HepG2 (cell line): Measurements from ENCODE around the gene NADK2. TPM values are rescaled to one million over a fixed set of nuclear protein-coding genes. Genes with fewer than 3 reads are reported as not detected.

ENCODE experiments used
- ARID2 ChIP-seq: sonication (generic); formaldehyde crosslinking; IDR thresholded peaks from 2 replicates; pipeline ENCODE4 v1.8.1; 2022; ENCODE audit warnings: mild to moderate bottlenecking, missing genetic modification reagents, borderline replicate concordance
- BORCS8-MEF2B ChIP-seq: sonication (generic); formaldehyde crosslinking; IDR thresholded peaks from 2 replicates; pipeline ENCODE4 v1.8.0; 2022; ENCODE audit warnings: mild to moderate bottlenecking, missing genetic modification reagents
- CSRNP2 ChIP-seq: sonication (generic); formaldehyde crosslinking; conservative IDR thresholded peaks from 2 replicates; pipeline ENCODE4 v1.8.0; 2022; ENCODE audit warnings: low read depth, missing genetic modification reagents
- KDM1A ChIP-seq: IDR thresholded peaks from 2 replicates; pipeline ENCODE4 v1.6.1; 2016; ENCODE audit warnings: missing compliant biosample characterization
- NAIF1 ChIP-seq: sonication (generic); formaldehyde crosslinking; IDR thresholded peaks from 2 replicates; pipeline ENCODE4 v1.5.0; 2020; ENCODE audit warnings: mild to moderate bottlenecking, missing genetic modification reagents, borderline replicate concordance
- NKX3-1 ChIP-seq: sonication (generic); formaldehyde crosslinking; IDR thresholded peaks from 2 replicates; pipeline ENCODE4 v1.5.0; 2020; ENCODE audit warnings: missing genetic modification reagents
- RBM22 ChIP-seq: fragments of 200-400 bp; formaldehyde crosslinking; optimal IDR thresholded peaks from 2 replicates; pipeline ENCODE3; 2017; ENCODE audit warnings: mild to moderate bottlenecking, low read length, moderate library complexity
- ZBTB10 ChIP-seq: sonication (generic); formaldehyde crosslinking; IDR thresholded peaks from 2 replicates; pipeline ENCODE4 v1.4.0; 2020; ENCODE audit warnings: missing genetic modification reagents, borderline replicate concordance
- ZBTB42 ChIP-seq: sonication (generic); formaldehyde crosslinking; IDR thresholded peaks from 2 replicates; pipeline ENCODE4 v1.5.0; 2020; ENCODE audit warnings: mild to moderate bottlenecking, missing genetic modification reagents
- ZNF383 ChIP-seq: sonication (generic); formaldehyde crosslinking; IDR thresholded peaks from 2 replicates; pipeline ENCODE4 v1.4.0; 2020; ENCODE audit warnings: missing genetic modification reagents, mild to moderate bottlenecking, borderline replicate concordance
- ZNF572 ChIP-seq: sonication (generic); formaldehyde crosslinking; IDR thresholded peaks from 2 replicates; pipeline ENCODE4 v1.5.1; 2020; ENCODE audit warnings: mild to moderate bottlenecking, missing genetic modification reagents
- polyA plus RNA-seq, 8 experiments: library from polyadenylated mRNA; depleted of rRNA in 3 of 8; stranded (reverse) in 7 of 8; unstranded in 1 of 8; fragments of >200 nt; fragmentation: Illumina TruSeq in 4 of 8; extraction: Trizol in 4 of 8; gene quantifications; 2 replicates each; pipeline versions ENCODE4 v1.2.1 to v1.2.3, GENCODE V29; 2011 to 2016; ENCODE audit warnings: low read depth in 4 of 8, missing spikeins in 1 of 8, mixed read lengths in 1 of 8; ENCODE audit not compliant: insufficient read depth in 1 of 8
- total RNA-seq, 5 experiments: library from RNA; depleted of rRNA; stranded (reverse); fragments of >200 nt; fragmentation: Illumina TruSeq; extraction: Trizol; gene quantifications; 2 replicates each; pipeline ENCODE4 v1.2.3, GENCODE V29; 2016; ENCODE audit warnings: low read depth in 1 of 5
- TF ChIP-seq, protein P1 (sequence below): sonication (generic); formaldehyde crosslinking; IDR thresholded peaks from 2 replicates; pipeline ENCODE4 v1.5.0; 2020; ENCODE audit warnings: mild to moderate bottlenecking, missing genetic modification reagents, borderline replicate concordance
- TF ChIP-seq, protein P2 (sequence below): sonication (generic); formaldehyde crosslinking; IDR thresholded peaks from 2 replicates; pipeline ENCODE4 v1.4.0; 2020; ENCODE audit warnings: mild to moderate bottlenecking, low read depth, missing genetic modification reagents

Gene NADK2
- total and polyA plus RNA-seq, 2 of the 13 experiments (the other 11 are each of a cell fraction or from before 2014, with no cell fraction given): 13.9 to 71.4 TPM

DNA sequence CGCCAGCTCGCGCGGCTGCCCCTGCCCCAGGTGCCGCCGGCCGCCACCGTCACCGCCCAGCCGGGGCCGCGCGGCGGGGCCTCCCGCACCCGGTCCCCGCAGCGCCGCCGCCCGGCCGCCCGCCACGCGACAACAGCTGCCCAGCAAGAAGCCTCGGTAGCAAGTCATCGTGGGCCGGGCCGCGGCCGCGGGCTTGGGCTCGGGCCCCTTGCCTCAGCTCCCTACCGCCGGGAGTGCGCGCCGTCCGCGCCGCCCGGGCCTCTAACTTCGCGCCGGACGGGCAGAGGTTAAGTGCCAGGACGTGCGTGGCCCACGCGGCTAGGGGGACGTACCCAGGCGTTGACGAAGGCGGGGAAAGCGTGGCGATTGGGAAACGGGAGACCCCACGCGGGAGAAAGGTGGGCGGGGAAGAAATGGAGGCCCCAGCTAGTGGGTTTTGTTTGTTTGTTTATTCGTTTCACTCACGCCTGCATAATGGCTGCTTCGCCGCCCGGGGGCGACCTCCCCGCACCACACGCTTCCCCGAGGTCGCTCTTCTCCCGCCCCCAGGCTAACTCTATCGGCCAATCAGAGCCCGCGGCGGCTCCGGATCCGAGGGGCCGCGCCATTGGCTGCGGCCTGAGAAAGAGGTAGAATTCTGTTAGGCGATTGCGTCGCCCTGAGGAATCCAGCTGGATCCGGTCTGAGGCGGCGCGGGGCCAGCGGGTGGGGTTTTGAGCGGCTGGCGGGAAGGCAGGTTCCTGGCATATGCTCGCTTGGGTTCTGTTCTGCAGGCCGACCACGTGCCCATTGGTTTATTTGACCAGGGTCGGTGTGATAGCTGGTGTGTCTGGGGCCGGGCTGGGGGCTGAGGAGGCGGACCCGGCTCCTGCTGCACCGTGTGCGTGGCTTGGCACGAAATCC, at the start of gene NADK2 (continued):
- TF ChIP-seq, protein P1, sequence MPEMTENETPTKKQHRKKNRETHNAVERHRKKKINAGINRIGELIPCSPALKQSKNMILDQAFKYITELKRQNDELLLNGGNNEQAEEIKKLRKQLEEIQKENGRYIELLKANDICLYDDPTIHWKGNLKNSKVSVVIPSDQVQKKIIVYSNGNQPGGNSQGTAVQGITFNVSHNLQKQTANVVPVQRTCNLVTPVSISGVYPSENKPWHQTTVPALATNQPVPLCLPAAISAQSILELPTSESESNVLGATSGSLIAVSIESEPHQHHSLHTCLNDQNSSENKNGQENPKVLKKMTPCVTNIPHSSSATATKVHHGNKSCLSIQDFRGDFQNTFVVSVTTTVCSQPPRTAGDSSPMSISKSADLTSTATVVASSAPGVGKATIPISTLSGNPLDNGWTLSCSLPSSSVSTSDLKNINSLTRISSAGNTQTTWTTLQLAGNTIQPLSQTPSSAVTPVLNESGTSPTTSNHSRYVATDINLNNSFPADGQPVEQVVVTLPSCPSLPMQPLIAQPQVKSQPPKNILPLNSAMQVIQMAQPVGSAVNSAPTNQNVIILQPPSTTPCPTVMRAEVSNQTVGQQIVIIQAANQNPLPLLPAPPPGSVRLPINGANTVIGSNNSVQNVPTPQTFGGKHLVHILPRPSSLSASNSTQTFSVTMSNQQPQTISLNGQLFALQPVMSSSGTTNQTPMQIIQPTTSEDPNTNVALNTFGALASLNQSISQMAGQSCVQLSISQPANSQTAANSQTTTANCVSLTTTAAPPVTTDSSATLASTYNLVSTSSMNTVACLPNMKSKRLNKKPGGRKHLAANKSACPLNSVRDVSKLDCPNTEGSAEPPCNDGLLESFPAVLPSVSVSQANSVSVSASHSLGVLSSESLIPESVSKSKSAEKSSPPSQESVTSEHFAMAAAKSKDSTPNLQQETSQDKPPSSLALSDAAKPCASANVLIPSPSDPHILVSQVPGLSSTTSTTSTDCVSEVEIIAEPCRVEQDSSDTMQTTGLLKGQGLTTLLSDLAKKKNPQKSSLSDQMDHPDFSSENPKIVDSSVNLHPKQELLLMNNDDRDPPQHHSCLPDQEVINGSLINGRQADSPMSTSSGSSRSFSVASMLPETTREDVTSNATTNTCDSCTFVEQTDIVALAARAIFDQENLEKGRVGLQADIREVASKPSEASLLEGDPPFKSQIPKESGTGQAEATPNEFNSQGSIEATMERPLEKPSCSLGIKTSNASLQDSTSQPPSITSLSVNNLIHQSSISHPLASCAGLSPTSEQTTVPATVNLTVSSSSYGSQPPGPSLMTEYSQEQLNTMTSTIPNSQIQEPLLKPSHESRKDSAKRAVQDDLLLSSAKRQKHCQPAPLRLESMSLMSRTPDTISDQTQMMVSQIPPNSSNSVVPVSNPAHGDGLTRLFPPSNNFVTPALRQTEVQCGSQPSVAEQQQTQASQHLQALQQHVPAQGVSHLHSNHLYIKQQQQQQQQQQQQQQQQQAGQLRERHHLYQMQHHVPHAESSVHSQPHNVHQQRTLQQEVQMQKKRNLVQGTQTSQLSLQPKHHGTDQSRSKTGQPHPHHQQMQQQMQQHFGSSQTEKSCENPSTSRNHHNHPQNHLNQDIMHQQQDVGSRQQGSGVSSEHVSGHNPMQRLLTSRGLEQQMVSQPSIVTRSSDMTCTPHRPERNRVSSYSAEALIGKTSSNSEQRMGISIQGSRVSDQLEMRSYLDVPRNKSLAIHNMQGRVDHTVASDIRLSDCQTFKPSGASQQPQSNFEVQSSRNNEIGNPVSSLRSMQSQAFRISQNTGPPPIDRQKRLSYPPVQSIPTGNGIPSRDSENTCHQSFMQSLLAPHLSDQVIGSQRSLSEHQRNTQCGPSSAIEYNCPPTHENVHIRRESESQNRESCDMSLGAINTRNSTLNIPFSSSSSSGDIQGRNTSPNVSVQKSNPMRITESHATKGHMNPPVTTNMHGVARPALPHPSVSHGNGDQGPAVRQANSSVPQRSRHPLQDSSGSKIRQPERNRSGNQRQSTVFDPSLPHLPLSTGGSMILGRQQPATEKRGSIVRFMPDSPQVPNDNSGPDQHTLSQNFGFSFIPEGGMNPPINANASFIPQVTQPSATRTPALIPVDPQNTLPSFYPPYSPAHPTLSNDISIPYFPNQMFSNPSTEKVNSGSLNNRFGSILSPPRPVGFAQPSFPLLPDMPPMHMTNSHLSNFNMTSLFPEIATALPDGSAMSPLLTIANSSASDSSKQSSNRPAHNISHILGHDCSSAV (CRISPR knock-in tag): no peak
- TF ChIP-seq, protein P2, sequence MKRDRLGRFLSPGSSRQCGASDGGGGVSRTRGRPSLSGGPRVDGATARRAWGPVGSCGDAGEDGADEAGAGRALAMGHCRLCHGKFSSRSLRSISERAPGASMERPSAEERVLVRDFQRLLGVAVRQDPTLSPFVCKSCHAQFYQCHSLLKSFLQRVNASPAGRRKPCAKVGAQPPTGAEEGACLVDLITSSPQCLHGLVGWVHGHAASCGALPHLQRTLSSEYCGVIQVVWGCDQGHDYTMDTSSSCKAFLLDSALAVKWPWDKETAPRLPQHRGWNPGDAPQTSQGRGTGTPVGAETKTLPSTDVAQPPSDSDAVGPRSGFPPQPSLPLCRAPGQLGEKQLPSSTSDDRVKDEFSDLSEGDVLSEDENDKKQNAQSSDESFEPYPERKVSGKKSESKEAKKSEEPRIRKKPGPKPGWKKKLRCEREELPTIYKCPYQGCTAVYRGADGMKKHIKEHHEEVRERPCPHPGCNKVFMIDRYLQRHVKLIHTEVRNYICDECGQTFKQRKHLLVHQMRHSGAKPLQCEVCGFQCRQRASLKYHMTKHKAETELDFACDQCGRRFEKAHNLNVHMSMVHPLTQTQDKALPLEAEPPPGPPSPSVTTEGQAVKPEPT (CRISPR knock-in tag): no peak; the same call in 1 of the 2 replicates
- TF ChIP-seq ARID2: no peak
- no peak; the same call in 1 of the 2 replicates for TF ChIP-seq NKX3-1
- TF ChIP-seq BORCS8-MEF2B (CRISPR knock-in tag): peak; percentile 71; the same call in 1 of the 2 replicates
- no peak for TF ChIP-seq ZNF383 (CRISPR knock-in tag)
- no peak for TF ChIP-seq NAIF1 (CRISPR knock-in tag)
- peak; percentile 52; the same call in 1 of the 2 replicates for TF ChIP-seq ZBTB10
- TF ChIP-seq ZBTB42 (CRISPR knock-in tag): no peak
- TF ChIP-seq KDM1A (CRISPR knock-in tag): peak; percentile 72; the same call in 1 of the 2 replicates
- 0 out of 2 replicates have a peak, but pooled peaks have one; percentile 66 for TF ChIP-seq ZNF572 (CRISPR knock-in tag)
- no peak for TF ChIP-seq RBM22
- no peak for TF ChIP-seq CSRNP2 (CRISPR knock-in tag)
